GM19467 (cell line): ENCODE results near the gene INO80.
A peak's percentile ranks its signal among the peaks of the same experiment; 100 is the strongest.
"Not testable (repeated sequence)": the region's sequence is repeated elsewhere in the genome, so short reads cannot be mapped to it uniquely, and the experiment has no call there.

Experiments used
- ATAC-seq: cut with Tn5 transposase; IDR thresholded peaks from one replicate; pipeline ENCODE4 v1.9.1; 2021; ENCODE audit warnings: mild to moderate bottlenecking, moderate library complexity; ENCODE audit not compliant: unreplicated experiment

INO80 gene

GRCh38 chr15:40964634-40965033 is 151.4 kb downstream of the INO80 start:
- ATAC-seq, result no peak

DNA sequence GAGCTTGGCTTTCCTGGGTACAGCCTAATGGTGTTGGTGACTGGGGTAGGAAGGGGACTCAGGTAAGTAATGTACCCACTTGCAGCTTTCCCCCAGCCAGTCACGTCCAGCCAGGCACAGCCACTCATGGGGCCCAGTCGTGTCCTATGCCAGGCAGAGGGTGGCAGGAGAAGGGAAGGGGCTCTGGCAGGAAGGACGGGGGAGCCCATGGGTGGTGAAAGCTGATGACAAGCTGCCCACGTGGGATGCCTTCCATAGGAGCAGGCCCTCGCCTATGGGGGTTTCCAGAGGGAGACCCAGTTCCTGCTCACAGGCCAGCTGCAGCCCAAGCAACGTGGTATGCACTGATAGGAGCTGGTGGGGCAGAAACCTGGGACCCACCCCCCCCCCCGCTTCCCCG is 152.1 kb downstream of the INO80 start:
- no peak for ATAC-seq

DNA sequence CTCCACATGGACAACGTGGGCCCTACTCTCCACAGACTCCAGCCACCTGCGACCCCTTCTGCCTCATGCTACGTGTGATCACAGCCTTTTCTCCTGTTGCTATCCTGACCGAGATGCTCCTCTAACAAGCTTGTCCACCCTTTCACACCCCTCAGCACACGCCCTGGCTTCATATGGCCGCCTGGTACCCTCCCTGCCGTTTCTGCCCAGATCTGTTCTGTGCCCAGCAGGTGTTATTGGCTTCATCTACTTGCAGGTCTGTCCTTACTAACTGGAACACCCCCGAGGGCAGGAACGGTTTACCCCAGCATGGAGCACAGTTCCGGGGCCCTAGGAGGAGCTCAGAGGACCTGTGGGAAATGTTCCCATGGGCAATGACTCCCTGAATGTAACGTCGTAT is 152.9 kb downstream of the INO80 start:
- ATAC-seq, result no peak

- not testable (repeated sequence) for ATAC-seq
Measured at GRCh38 chr15:40962317-40962716, 153.8 kb downstream of the INO80 start.

DNA sequence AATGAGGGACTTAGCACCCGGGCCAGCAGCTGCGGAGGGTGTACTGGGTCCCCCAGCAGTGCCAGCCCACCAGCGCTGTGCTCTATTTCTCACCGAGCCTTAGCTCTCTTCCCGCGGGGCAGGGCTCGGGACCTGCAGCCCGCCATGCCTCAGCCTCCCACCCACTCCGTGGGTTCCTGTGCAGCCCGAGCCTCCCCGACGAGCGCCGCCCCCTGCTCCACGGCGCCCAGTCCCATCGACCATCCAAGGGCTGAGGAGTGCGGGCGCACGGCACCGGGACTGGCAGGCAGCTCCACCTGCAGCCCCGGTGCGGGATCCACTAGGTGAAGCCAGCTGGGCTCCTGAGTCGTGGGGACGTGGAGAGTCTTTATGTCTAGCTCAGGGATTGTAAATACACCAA is 154.3 kb downstream of the INO80 start:
- ATAC-seq, result not testable (repeated sequence)

DNA sequence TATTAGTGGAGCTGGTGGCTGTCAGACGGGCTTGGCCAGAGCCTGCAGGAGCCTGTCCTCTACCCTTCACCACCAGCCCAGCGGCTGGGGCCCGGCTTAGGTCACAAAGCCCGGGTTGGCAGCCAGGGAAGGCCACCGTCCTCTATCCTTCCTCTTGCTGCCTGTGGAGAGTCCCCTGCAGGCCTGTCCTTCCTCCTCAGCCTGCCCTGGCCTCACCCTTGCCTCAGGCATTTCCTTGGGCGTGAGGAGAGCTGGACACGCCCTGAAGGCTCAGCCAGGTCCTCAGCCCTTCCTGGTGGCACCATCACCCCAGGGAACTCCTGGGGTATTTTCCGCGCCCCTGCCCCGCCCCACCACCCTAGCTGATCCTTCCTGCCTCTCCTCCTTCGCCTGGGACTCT is 155.2 kb downstream of the INO80 start:
- no peak for ATAC-seq

DNA sequence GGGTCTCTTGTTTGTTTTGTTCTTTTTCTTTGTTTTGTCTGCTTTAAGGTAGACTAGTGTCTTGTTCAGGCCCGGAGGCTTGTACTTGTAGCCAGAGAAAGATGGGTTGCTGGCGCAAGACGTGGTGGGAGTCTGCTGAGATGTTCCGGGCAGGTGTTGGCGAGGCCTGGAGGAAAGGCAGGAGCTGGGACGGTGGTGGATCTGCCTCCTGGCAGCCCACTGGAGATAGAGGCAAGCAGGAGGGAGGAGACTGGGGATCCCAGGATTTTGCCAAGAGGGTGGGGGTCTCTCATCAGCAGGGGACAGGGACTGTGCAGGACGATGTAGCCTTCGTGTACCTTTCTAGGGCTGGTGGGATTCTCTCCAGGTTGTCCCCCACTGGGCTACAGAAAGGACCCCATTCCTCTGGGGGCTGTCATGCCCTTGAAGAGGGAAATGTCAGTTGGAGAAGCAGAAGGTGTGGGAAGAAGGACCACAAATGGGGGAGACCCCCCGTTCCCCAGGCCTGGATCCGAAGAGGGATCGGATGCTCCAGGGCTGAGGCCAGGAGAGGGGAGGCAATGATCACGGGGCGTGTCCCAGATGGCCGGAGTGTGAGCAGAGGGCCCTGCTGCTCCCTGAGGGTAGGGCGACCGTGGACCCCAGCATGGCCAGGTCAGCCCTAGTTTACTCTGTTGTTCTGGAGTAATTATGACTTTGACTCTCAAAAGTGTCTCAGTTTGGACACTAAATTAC is 155.8 kb downstream of the INO80 start:
- no peak for ATAC-seq

DNA sequence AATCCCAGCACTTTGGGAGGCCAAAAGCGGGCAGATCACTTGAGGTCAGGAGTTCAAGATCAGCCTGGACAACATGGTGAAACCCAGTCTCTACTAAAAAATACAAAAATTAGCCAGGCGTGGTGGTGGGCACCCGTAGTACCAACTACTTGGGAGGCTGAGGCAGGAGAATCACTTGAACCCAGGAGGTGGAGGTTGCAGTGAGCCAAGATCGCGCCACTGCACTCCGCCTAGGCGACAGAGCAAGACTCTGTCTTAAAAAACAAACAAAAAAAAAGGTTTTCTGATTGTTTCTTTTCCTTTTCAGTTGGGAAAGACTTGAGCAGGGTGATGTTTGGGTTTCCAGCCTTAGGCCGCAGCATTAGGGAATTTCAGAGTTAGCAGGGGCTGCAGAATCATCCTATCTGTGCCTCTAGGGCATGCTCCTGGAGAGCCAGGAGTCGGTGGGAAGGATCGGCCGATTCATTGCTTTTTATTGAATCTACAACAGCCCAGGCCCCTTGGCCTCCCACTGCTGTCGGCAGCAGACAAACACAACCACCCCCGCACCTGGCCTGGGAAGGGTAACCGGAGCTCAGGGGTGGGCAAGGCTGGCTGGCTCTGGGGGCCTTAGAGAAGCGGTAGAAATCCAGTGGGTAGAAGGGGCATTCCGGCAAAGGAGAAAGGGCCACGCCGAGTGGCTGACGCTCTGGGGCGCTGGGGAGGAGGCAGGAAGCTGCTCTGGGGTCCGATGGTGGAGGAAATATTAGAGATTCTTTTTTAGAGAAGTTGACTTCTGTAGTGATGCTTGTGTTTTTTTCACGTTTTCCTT is 156.5 kb downstream of the INO80 start:
- ATAC-seq, result no peak

DNA sequence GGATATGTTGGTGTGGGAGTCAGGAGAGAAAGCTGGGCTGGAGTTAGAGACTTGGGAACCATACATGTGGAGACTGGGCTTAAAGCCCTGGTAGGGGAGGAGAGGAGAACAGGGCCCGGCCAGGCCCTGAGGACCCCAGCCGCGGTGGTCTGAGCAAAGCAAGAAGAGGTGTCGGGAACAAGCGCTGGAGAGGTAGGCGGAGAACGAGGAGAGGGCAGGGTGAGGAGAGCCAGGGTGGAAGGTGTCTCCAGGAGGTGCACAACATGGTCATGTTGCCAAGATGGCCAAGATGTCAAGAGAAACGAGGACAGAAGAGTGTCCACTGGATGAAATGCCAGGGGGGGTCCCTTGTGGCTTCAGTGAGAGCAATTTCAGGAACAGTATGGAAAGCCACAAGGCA is 157.4 kb downstream of the INO80 start:
- no peak for ATAC-seq

GRCh38 chr15:40958146-40958545 is 157.9 kb downstream of the INO80 start:
- no peak for ATAC-seq

DNA sequence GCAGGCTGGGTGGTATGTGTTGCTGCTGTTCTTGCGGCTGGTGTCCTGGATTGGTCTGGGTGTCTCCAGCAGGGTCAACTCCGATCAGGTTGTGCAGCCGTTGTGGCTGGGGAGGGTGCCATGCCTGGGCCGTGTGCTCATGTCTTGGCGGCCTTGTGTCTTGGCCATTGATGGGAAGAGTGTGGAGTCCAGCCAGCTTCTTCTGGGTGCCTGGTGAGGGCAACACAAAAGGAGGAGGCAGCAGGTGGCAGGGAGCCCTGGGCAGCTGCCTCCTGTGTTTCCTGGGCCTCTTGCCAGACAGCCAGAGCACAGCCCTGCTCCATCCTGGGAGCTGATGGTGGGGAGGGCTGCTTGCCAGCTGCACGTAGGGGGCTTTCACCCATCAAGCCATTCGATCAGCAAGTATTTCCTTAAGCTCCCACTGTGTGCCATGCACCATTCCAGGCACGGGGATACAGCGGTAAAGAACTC is 158.5 kb downstream of the INO80 start:
- ATAC-seq, result no peak

- no peak for ATAC-seq
Measured at GRCh38 chr15:40957041-40957555, 159.0 kb downstream of the INO80 start.

DNA sequence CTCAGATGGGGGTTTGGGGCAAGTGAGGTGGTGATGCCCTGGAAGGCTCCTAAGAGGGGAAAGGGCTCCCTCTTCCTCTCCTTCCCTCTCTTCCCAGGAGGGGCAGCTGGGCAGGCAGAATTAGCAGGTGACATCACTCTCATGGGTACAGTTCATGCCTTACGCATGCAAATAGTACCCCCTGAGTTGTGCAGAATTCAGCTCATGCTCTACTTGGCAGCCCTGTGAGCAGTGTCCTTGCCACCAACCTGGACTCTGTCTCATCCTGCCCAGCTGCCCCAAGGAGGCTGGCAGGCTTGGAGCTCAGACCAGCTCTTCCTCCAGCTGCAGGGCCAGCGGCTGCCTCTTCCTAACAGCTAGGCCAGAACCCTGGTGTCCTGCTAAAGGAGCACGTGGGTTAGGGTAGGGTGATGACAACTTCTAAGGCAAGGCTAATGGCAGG is 159.5 kb downstream of the INO80 start:
- no peak for ATAC-seq

GRCh38 chr15:40955930-40956540 is 160.0 kb downstream of the INO80 start:
- ATAC-seq, result no peak

- ATAC-seq, result no peak
Measured at GRCh38 chr15:40955141-40955903, 160.8 kb downstream of the INO80 start.

DNA sequence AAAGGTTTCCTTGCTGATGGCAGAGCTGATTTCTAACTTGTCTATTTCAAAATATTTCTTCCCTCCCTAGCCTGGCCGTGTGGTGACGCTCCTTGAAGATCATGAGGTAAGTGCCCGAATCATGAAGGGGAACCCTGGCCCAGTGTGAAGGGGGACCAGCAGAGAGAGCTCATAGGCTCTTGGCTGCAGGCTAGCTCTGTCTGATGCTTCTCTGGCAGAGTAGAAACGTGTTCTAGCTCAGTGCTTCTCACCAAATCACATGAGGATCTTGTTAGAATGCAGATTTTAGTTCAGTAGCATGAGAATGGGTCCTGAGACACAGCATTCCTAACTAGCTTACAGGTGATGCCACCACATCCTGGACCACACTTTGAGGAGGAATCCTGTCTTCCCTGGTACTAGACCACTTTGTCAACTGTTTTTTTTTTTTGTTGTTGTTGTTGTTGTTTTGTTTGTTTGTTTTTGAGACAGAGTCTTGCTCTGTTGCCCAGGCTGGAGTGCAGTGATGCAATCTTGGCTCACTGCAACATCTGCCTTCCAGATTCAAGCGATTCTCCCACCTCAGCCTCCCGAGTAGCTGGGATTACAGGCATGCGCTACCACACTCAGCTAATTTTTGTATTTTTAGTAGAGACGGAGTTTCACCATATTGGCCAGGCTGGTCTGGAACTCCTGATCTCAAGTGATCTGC is 161.8 kb downstream of the INO80 start:
- ATAC-seq, result not testable (repeated sequence)

GRCh38 chr15:40953713-40954074 is 162.4 kb downstream of the INO80 start:
- ATAC-seq, result no peak

- peak; percentile 94 for ATAC-seq
Measured at GRCh38 chr15:40952901-40953712, 163.0 kb downstream of the INO80 start, which contains the start of gene CHAC1. Gene CHAC1 (plus strand): TSS chr15:40953471. CDS start chr15:40953584, 113 bp downstream.

- peak; percentile 2 for ATAC-seq
Measured at GRCh38 chr15:40952301-40952900, 163.7 kb downstream of the INO80 start.
